22Rv1 (cell line): ENCODE results near the gene DCAF12L1.

Experiments
- H3K27ac ChIP-seq: fragments of 450-650 bp; 2 replicates; pipeline ENCODE4 v1.5.1; 2017
- CTCF ChIP-seq: fragments of 450-650 bp; IDR thresholded peaks from 2 replicates; pipeline ENCODE4 v1.5.1; 2017; ENCODE audit warnings: mild to moderate bottlenecking
- ZFX ChIP-seq: fragments of 450-650 bp; IDR thresholded peaks from 2 replicates; pipeline ENCODE4 v1.6.1; 2017; ENCODE audit warnings: antibody characterized with exemption, borderline replicate concordance

Gene DCAF12L1

GRCh38 chrX:126552313-126553022, at the start of gene DCAF12L1:
Gene DCAF12L1 (minus strand): TSS chrX:126552814. CDS start chrX:126552608, 206 bp downstream.
- no peak within 1 kb of the TSS for H3K27ac ChIP-seq
- no peak for TF ChIP-seq CTCF
- no peak for TF ChIP-seq ZFX

DNA sequence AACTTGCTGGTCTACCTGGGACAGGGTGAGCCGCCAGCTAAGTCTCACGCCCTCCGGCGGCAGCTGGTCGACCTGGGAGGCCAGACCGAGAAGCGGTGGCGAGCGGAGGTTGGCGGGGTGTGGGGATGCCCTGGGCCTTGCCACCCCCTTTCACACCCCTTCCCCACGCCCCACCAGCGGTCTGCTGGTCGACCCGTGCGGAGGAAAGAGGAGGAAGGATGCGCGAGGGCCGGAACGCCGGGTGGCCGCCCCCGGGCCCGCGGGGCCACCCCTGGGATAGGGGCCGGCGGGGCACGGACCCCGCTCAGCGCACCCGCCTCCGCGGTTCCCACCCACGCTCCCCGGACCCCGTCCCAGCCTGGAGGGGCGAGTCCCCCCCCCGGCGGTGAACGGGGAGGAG, 28.3 kb upstream of the DCAF12L1 start:
- no peak overlapping the region for H3K27ac ChIP-seq
- no peak for TF ChIP-seq CTCF
- no peak for TF ChIP-seq ZFX

DNA sequence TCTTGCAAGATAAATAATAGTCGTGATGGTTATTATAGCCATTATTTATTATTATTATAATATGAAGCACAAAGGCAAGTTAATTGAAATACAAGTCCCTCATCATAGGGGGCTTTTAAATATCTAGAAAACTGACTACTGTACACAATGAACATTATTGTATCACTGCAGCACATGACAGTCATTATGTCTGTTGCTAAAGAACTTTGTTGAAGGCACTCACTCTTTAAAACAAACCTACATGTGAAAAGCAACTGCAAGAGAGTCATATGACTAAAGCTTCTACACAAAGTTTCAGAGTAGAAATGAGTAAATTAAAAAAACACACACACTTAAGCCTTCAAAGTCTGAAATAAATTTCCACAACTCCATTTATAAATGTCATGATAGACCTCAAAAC, 23.3 kb upstream of the DCAF12L1 start:
- no peak overlapping the region for H3K27ac ChIP-seq
- no peak for TF ChIP-seq ZFX
- no peak for TF ChIP-seq CTCF

DNA sequence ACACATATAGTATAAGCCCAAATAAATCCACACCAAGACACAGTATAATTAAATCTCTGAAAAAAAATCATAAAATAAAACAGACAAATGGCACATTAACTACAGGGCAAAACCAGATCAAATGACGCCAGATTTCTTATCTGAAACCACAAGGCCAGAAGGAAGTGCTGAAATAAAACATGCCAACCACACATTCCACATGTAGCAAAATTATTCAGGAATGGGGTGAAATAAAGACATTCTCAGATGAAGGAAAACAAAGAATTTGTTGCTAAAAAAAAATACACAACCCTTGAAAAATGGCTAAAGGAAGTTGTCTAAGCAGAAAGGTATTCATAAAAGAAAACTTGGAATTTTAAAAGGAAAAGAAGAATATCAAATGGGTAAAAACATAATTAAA, 4.5 kb upstream of the DCAF12L1 start:
- no peak overlapping the region for H3K27ac ChIP-seq
- TF ChIP-seq ZFX (no peak), CTCF (no peak)

DNA sequence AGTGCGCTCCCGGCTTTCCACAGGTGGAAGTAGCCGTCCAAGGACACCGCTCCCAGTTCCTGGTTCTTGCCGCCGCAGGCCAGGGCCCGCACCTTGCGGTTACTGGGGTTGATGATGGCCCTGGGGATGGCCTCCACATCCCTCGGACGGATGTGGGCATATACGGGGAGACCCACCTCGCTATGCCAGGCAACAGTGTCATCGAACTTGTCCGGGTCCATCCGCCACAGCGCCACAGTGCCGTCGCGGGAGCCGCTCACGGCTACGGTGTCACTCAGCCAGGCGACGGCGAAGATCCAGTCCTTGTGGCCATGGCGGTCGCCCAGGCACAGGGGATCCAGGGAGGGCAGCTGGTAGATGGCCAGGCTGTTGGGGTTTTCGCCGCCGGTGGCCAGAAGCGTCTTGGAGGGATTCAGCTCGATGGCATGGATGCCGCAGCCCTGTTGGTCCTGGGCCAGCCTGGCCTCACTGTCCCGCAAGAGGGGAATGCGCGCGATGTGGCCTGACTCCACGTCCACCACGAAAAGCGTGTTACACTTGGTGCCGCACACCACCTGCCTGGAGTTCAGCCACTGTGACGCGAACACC, 795 bp downstream of the DCAF12L1 start:
- no peak for TF ChIP-seq CTCF
- no peak for TF ChIP-seq ZFX
- no peak overlapping the region for H3K27ac ChIP-seq

- peak overlapping the region; percentile 46; the same call in 1 of the 2 replicates for H3K27ac ChIP-seq
- TF ChIP-seq CTCF (no peak), ZFX (no peak)
Observed at GRCh38 chrX:126551306-126551705, 1.3 kb downstream of the DCAF12L1 start.

GRCh38 chrX:126550816-126551215, 1.8 kb downstream of the DCAF12L1 start:
- TF ChIP-seq CTCF, result no peak
- no peak for TF ChIP-seq ZFX
- H3K27ac ChIP-seq, result peak overlapping the region; percentile 46; the same call in 1 of the 2 replicates
